BE2C (cell line): ENCODE results near the gene FBXW8.

ENCODE experiments used
- DNase-seq: peaks from one replicate; pipeline ENCODE4 v3.0.0-alpha.2; 2020
- H3K27me3 ChIP-seq: fragments of 250-450 bp; sonication (Bioruptor Pico); 2 replicates; pipeline ENCODE4 v1.5.1; 2020; ENCODE audit warnings: mild to moderate bottlenecking
- H3K36me3 ChIP-seq: fragments of 250-450 bp; sonication (Bioruptor Pico); 2 replicates; pipeline ENCODE4 v1.5.1; 2020; ENCODE audit warnings: mild to moderate bottlenecking
- H3K4me1 ChIP-seq: fragments of 250-450 bp; sonication (Bioruptor Pico); 2 replicates; pipeline ENCODE4 v1.5.1; 2020
- H3K4me3 ChIP-seq: 2 replicates; pipeline ENCODE4 v1.5.1; 2011; ENCODE audit warnings: low read depth, low read length
- H3K9me3 ChIP-seq: fragments of 250-450 bp; sonication (Bioruptor Pico); 2 replicates; pipeline ENCODE4 v1.5.1; 2020
- TF ChIP-seq, protein P1 (sequence below): IDR thresholded peaks from 2 replicates; pipeline ENCODE4 v1.5.1; 2012; ENCODE audit warnings: mild to moderate bottlenecking, low read depth, low read length

The FBXW8 gene

DNA sequence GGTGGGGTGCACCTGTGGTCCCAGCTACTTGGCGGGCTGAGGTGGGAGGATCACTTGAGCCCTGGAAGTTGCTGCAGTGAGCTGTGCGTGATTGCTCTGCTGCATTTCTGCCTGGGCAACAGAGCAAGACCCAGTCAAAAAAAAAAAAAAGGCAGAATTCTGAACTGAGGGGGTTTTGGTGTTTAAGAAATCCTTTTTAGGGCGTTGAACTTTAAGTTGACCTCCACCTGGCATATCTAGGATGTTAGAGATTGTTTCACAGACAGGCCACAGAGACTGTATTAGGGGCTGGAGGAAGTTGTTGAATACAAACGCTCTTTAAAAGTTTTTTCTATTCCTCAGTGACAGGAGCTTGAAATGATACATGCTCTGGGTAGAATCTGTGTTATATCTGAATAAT is 60.5 kb downstream of the FBXW8 start:
- Histone ChIP-seq H3K9me3 (no peaks in the 10 kb centered on the region), H3K36me3 (peaks cover 15% of the 10 kb centered on the region), H3K4me3 (no peak overlapping the region), H3K27me3 (no peaks in the 10 kb centered on the region), H3K4me1 (peaks cover 22% of the 10 kb centered on the region)
- TF ChIP-seq, protein P1, sequence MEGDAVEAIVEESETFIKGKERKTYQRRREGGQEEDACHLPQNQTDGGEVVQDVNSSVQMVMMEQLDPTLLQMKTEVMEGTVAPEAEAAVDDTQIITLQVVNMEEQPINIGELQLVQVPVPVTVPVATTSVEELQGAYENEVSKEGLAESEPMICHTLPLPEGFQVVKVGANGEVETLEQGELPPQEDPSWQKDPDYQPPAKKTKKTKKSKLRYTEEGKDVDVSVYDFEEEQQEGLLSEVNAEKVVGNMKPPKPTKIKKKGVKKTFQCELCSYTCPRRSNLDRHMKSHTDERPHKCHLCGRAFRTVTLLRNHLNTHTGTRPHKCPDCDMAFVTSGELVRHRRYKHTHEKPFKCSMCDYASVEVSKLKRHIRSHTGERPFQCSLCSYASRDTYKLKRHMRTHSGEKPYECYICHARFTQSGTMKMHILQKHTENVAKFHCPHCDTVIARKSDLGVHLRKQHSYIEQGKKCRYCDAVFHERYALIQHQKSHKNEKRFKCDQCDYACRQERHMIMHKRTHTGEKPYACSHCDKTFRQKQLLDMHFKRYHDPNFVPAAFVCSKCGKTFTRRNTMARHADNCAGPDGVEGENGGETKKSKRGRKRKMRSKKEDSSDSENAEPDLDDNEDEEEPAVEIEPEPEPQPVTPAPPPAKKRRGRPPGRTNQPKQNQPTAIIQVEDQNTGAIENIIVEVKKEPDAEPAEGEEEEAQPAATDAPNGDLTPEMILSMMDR, result no peak
- DNase-seq, result no peak

DNA sequence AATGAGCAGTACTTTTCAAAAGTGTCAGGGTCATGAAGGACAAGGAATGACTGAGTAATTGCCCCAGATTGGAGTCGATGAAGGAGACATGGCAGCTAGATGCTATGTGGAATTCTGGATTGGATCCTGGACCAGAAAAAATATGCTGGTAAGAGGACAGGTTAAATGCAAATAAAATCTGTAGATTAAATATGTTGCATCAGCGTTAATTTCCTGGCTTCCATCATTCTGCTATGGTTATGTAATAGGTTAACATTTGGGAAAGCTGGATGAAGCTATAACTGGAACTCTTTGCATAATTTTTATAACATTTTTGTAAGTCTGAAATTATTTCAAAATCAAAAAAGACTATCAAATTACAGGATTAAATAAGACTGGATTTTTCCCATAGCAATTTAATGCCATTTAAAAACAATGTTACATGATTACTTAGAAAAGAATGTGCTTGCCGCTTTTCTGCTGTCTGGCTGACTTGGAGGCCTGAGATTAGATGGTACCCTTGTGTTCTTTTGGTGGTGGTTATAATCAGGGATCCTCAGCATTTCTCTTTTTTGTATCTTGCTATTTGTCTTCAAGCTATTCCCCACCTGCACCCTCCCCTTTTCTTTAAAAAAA is 65.1 kb downstream of the FBXW8 start:
- TF ChIP-seq, protein P1, result no peak
- no peak for DNase-seq
- Histone ChIP-seq H3K4me3 (no peak overlapping the region), H3K4me1 (peaks cover 24% of the 10 kb centered on the region), H3K27me3 (no peaks in the 10 kb centered on the region), H3K9me3 (no peaks in the 10 kb centered on the region), H3K36me3 (peaks cover 10% of the 10 kb centered on the region)

DNA sequence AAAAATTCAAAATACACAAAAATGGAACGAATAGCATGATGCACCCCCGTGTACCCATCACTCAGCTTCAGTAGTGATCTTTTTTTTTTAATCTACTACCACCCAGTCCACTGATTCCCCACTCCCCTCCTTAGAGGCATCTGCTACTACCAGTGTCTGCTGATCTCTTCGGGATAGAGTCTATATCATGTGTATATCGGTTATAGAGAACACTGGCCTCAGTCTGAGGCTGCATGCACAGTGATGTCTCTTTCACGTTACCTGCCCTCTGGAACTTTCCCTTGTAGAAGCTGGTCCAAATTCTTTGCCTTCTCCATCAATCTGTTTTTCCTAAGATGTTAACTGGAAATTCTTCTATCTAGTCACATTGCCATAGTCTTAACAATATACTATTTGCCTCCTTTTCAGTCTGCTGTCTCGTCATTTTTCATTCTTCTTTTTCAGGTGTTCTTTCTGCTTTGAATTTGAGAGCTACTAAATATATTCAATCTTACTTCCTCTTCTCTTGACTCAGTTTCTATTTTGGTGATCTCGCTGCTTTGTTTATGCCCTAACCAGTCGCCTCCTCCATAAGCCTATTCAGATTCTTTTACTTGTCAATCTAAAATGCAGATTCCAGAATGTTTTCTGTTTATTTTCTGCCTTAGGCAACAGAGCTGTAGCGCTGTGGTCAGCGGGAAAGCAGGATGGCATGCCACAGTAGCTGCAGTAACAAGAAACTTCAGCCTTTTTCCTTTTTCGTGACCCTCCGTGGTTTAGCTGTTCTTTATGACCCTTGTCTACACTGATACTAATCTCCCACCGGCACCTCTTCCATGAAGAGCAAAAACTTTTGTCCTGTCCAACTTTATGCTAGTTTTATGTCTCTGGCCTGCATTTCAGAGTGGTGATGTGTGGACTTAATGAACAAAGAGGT is 67.0 kb downstream of the FBXW8 start:
- H3K4me3 ChIP-seq, result no peak overlapping the region
- TF ChIP-seq, protein P1, result no peak
- peaks cover 9% of the 10 kb centered on the region for H3K36me3 ChIP-seq
- no peaks in the 10 kb centered on the region for H3K9me3 ChIP-seq
- DNase-seq, result no peak
- H3K4me1 ChIP-seq, result peaks cover 22% of the 10 kb centered on the region
- H3K27me3 ChIP-seq, result no peaks in the 10 kb centered on the region

DNA sequence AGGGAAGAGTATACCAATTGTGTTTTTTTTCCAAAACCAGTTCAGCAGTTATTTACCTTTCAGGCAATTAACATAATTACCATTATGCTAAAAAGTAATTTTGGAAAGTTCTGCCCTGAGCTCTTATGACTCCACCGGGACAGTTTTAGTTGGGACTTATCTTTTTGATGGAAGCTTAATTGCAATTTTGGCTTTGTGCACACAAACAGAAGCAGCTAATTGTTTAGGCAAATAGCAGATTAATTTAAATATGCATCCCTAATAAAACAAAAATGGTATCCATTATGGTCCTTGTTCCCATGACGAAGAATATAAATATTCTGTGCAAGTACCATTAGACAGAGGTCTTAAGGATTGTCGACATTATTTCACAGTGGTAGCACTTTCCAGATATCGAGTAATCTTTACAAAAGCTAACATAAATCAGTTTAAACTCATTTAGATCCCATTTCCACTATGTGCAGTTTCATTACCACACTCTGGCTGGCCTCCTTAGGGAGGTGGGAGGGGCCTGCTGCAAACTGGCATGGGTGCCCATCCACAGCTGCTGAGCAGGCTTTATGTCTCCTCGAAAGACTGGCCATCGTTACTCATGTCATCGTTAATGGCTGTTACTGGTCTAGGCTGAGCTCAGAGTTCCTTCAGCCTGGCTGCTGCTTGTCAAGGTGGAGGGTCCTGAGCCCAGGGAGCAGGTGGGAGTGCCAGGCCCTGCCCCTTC is 68.2 kb downstream of the FBXW8 start:
- H3K4me3 ChIP-seq, result no peak overlapping the region

DNA sequence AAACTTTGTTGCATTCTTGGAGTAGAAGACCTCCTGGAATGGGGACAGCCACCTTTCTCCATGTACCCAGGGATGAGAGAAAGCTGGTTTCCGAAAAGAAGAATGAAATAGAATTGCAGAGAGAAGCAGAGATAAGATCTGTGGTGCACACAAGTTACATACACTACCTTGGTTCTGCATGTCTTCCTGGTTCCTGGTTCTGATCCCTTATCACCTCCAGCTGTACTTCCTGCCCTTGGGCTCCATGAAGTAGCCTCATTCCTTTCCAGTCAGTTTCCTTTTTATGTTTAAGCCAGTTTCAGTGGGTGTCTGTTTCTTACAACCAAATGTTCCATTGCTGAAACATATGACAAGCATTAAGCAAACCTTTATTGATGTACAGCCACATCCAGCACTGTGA is 69.3 kb downstream of the FBXW8 start:
- DNase-seq, result no peak
- TF ChIP-seq, protein P1, result no peak
- no peaks in the 10 kb centered on the region for H3K27me3 ChIP-seq
- no peak overlapping the region for H3K4me3 ChIP-seq
- H3K36me3 ChIP-seq, result peaks cover 1% of the 10 kb centered on the region; the same call in 1 of the 2 replicates
- no peaks in the 10 kb centered on the region for H3K9me3 ChIP-seq
- peaks cover 22% of the 10 kb centered on the region for H3K4me1 ChIP-seq

More for the DNA sequence above, 68.2 kb downstream of the FBXW8 start:
- Histone ChIP-seq H3K27me3 (no peaks in the 10 kb centered on the region), H3K4me1 (peaks cover 22% of the 10 kb centered on the region), H3K9me3 (no peaks in the 10 kb centered on the region), H3K36me3 (no peaks in the 10 kb centered on the region)
- peak; percentile 35 for DNase-seq
- TF ChIP-seq, protein P1, result no peak
